ENCODE data around the gene DCAF10.
A peak's percentile ranks its signal among the peaks of the same experiment; 100 is the strongest.
"Not testable (repeated sequence)": the region's sequence is repeated elsewhere in the genome, so short reads cannot be mapped to it uniquely, and the experiment has no call there.

The DCAF10 gene, protein sequence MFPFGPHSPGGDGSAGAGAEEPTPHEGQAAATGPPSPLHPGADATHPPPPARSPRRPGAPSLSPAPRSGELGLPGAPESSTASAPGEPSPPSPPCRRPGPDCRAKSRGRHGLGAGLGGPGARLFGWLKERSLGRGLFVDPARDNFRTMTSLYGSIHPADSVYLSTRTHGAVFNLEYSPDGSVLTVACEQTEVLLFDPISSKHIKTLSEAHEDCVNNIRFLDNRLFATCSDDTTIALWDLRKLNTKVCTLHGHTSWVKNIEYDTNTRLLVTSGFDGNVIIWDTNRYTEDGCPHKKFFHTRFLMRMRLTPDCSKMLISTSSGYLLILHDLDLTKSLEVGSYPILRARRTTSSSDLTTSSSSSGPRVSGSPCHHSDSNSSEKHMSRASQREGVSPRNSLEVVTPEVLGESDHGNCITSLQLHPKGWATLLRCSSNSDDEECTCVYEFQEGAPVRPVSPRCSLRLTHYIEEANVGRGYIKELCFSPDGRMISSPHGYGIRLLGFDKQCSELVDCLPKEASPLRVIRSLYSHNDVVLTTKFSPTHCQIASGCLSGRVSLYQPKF

GRCh38 chr9:37800631-37801286 is at the start of gene DCAF10:
TSS of gene DCAF10 (plus strand) at chr9:37800797. CDS start at chr9:37800867, 70 bp downstream.
- DNase-seq (ENCODE audit: low read depth) = peak; percentile 80

- no peak for DNase-seq (ENCODE audit: low read depth)
Observed at GRCh38 chr9:37751186-37751585, 49.4 kb upstream of the DCAF10 start.

- DNase-seq (ENCODE audit: low read depth) = not testable (repeated sequence)
Observed at GRCh38 chr9:37751704-37752103, 48.9 kb upstream of the DCAF10 start.

DNA sequence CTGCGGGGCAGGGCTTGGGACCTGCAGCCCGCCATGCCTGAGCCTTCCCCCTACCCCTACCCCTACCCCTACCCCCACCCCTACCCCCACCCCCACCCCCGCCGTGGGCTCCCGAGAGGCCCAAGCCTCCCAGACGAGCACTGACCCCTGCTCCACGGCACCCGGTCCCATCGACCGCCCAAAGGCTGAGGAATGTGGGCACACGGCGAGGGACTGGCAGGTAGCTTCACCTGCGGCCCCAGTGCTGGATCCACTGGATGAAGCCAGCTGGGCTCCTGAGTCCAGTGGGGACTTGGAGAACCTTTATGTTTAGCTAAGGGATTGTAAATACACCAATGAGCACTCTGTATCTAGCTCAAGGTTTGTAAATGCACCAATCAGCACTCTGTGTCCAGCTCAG is 48.5 kb upstream of the DCAF10 start:
- DNase-seq (ENCODE audit: low read depth) = not testable (repeated sequence)

DNA sequence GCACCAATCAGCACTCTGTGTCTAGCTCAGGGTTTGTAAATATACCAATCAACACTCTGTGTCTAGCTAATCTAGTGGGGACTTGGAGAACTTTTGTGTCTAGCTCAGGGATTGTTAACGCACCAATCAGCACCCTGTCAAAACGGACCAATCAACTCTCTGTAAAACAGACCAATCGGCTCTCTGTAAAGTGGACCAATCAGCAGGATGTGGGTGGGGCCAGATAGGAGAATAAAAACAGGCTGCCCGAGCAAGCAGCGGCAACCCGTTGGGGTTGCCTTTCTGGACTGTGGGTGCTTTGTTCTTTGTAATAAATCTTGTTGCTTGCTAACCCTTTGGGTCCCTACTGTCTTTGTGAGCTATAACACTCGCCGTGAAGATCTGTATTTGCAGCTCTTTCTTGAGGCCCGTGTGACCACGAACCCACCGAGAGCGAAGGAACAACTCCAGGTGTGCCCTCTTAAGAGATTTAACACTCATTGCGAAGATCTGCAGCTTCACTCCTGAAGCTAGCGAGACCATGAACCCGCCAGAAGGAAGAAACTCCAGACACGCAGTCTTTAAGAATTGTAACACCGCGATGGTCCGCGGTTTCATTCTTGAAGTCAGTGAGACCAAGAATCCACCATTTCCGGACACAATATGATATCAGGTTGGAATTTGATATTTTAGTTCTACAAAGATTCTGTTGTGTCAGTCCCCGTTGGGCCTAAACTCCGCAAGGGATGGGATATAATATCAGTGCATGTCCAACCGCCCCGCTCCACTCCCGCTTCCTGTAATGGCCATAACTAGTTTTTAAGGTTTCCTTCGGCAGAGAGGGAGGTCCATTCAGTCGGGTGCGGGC is 47.7 kb upstream of the DCAF10 start:
- no peak for DNase-seq (ENCODE audit: low read depth)

DNA sequence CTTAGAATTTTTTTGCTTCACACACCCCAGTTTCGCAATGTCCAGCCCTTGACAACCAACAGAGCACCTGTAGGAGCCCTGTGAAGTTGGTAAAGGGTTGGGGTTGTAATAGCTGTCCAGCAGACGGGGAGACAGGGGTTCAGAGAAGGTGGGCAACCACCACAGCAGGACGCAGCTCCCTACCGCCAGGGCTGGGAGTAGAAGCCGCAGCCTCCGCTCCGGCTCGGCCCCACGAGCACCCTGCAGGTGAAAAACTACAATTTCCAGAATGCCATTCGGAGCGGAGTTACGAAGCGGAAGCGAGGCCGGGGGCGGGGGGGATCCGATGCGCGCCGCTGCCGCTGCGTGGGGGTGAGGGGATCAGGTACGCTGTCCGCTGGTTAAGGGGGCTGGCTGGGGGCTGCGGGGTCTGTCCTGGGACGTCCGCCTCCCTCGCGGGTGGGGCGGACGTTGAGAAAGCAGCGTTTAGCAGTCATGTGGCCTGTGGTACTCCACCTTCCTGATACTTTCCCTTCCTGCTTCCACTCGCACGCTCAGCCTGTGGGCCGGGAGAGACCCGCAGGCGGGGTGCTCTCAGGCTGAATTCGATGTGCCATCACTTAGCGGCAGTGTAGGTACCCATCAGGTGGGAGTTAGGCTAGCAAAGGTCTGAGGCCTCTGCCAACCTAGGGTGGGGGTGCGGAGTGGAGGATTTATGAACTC is 47.0 kb upstream of the DCAF10 start, which contains the start of gene TRMT10B:
Gene TRMT10B (plus strand): TSS at position 317 of the 702 bp plus-strand sequence. CDS start 8,127 bp downstream, outside the sequence.
- DNase-seq (ENCODE audit: low read depth) = peak; percentile 42

DNA sequence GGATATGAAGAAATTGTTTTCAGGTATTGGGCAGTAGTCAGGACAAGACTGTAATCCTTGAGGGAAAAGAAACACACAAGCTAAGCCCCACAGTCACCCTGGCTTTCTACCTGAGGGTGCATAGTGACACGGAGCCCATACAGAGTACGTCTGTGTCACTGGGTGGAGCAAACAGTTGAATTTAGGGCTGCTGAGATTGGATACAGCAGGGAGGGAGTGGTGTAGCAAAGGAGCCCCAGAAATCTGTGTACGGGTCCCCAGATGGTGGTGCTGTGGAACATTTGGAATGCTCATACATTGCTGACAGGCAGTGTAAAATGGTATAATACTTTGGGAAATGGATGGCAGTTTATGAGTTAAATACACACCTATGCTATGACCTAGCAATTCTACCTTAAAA is 41.9 kb upstream of the DCAF10 start:
- DNase-seq (ENCODE audit: low read depth) = no peak

- DNase-seq (ENCODE audit: low read depth) = no peak
Observed at GRCh38 chr9:37760416-37761161, 40.0 kb upstream of the DCAF10 start.

- no peak for DNase-seq (ENCODE audit: low read depth)
Observed at GRCh38 chr9:37761511-37761910, 39.1 kb upstream of the DCAF10 start.

GRCh38 chr9:37765263-37765662 is 35.3 kb upstream of the DCAF10 start:
- DNase-seq (ENCODE audit: low read depth) = not testable (repeated sequence)

- no peak for DNase-seq (ENCODE audit: low read depth)
Observed at GRCh38 chr9:37769306-37769705, 31.3 kb upstream of the DCAF10 start.

DNA sequence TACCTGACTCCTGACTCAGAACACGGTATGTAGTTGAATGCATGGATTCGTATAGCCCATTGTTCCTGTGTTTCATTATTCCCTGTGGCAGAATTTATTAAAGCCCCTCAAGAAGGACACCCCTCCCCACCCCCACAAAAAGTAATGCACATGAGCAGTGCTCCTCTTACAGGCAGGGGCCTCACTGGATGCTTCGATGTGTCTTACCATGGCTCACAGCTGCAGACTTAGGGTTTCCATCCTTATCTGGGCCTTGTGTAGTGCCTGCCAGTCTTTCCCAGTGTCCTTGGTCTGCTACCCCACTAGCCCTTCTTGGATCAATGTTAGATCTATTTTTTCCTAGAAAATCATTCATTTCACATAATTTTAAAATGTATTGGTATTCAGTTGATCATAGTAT is 30.6 kb upstream of the DCAF10 start:
- no peak for DNase-seq (ENCODE audit: low read depth)

DNA sequence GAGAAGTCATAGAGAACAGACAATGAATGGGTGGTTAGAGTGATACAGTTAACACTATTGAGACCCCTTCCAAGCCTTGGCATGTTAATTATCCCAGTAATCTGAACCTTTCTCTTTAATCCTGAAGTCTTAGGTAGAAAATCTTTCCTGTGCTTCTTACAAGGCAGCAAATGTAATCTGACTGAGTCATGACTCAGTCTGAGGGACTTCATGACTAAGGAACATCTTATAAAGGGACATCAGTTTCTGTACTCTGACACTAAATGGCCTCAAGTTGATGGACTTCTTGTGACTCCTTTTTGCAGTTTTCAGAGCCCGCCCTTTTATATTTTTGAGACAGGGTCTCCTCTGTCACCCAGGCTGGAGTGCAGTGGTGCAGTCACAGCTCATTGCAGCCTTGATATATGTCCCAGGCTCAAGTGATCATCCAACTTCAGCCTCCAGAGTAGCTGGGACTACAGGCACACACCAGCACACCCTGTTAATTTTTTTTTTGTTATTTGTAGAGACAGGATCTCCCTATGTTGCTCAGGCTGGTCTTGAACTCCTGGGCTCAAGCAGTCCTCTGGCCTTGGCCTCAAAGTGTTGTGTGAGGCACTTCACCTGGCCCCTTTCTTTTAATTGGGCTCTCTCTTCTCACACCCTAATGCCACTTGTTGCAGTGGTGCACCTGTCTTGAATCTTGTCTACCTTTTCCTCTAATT is 25.2 kb upstream of the DCAF10 start:
- no peak for DNase-seq (ENCODE audit: low read depth)

DNA sequence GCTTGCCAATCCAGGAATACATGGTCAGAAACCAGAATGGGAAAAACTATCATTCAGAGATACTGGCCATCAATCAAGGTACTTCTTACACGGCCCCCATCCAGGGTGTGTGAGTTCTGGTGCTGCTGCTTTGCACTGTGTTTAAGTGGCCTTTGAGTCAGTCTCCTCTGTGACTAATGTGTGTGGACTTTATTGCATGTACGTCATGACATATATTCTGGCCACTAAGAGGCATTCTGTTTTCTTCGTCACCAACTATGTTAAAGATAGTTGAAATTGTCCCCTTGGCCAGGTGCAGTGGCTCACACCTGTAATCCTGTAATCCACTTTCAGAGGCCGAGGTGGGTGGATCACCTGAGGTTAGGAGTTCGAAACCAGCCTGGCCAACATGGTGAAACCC is 24.3 kb upstream of the DCAF10 start:
- DNase-seq (ENCODE audit: low read depth) = no peak

- DNase-seq (ENCODE audit: low read depth) = no peak
Observed at GRCh38 chr9:37778534-37778933, 22.1 kb upstream of the DCAF10 start.

- no peak for DNase-seq (ENCODE audit: low read depth)
Observed at GRCh38 chr9:37784291-37784615, 16.3 kb upstream of the DCAF10 start.

GRCh38 chr9:37784616-37785483 is 15.7 kb upstream of the DCAF10 start, which contains the start of gene EXOSC3:
TSS of gene EXOSC3 (minus strand) at chr9:37785064. CDS start at chr9:37785044, 20 bp downstream.
- DNase-seq (ENCODE audit: low read depth) = peak; percentile 80

- no peak for DNase-seq (ENCODE audit: low read depth)
Observed at GRCh38 chr9:37787059-37787458, 13.5 kb upstream of the DCAF10 start.

DNA sequence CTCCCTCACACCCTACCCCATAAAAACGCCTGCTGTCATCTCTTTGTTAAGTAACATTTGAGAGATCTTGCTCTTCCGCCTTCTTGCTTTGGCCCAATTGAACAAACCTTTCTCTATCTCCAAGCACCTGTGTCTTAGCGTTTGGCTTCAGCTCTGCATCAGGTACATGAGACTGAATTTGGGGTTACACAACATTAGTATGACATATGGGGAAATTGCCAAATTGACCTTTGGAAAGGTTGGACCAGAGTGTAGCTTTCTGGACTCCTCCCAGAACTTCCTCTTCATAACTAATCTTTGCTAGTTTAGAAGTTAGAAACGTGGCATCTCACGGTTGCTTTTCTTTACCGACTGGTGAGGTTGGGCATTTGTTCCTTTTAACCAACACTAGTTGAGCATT is 12.3 kb upstream of the DCAF10 start:
- DNase-seq (ENCODE audit: low read depth) = no peak
